CD8-positive, alpha-beta memory T cell (primary cell): ENCODE measurements around the gene RBL1. TPM values are rescaled to one million over a fixed set of nuclear protein-coding genes. Genes with fewer than 3 reads are reported as not detected.

Source experiments
- CTCF ChIA-PET: fragments of 350-600 bp; sonication (Branson Sonifier 250); formaldehyde crosslinking; loops from one replicate; lab custom pipeline; 2021; ENCODE audit warnings: antibody characterized with exemption; lab: Charles Lee
- POLR2A ChIA-PET: fragments of 350-600 bp; sonication (Branson Sonifier 250); formaldehyde crosslinking; loops from one replicate; lab custom pipeline; 2021; ENCODE audit warnings: antibody characterized with exemption; lab: Charles Lee
- DNase-seq, 5 donors: peaks; one replicate each; pipeline versions ENCODE4 v3.0.0 to v3.0.0-alpha.2; 2020 to 2022; ENCODE audit warnings: mixed read lengths in 1 of 5
- H3K27ac ChIP-seq: one replicate; pipeline ENCODE4 v1.7.0; 2013; ENCODE audit warnings: low read depth, mild to moderate bottlenecking, low read length, moderate library complexity
- H3K27me3 ChIP-seq: 2 replicates; pipeline ENCODE4 v1.7.0; 2013; ENCODE audit warnings: low read length, mild to moderate bottlenecking; ENCODE audit not compliant: insufficient read depth, poor library complexity, severe bottlenecking
- H3K36me3 ChIP-seq: 2 replicates; pipeline ENCODE4 v1.7.0; 2013; ENCODE audit warnings: mild to moderate bottlenecking, low read length, moderate library complexity; ENCODE audit not compliant: insufficient read depth
- H3K4me1 ChIP-seq: 2 replicates; pipeline ENCODE4 v1.7.0; 2013; ENCODE audit warnings: mild to moderate bottlenecking, low read length, moderate library complexity; ENCODE audit not compliant: insufficient read depth
- H3K4me3 ChIP-seq: 2 replicates; pipeline ENCODE4 v1.7.0; 2013; ENCODE audit warnings: mild to moderate bottlenecking, low read length
- H3K9me3 ChIP-seq: 2 replicates; pipeline ENCODE4 v1.7.0; 2013; ENCODE audit warnings: mild to moderate bottlenecking, low read length
- H3K27ac Mint-ChIP-seq, 8 donors: one replicate each; pipeline ENCODE4 v1.8.0; 2020 to 2021; ENCODE audit warnings: mixed read lengths in 8 of 8, mild to moderate bottlenecking in 6 of 8, inconsistent platforms in 3 of 8, moderate library complexity in 3 of 8
- H3K27me3 Mint-ChIP-seq, 2 donors: one replicate each; pipeline ENCODE4 v1.8.0; 2020 to 2021; ENCODE audit warnings: mixed read lengths in 2 of 2, mild to moderate bottlenecking in 1 of 2, moderate library complexity in 1 of 2
- H3K36me3 Mint-ChIP-seq, 3 donors: one replicate each; pipeline ENCODE4 v1.8.0; 2020 to 2021; ENCODE audit warnings: mixed read lengths in 3 of 3, inconsistent platforms in 1 of 3, mild to moderate bottlenecking in 1 of 3
- H3K4me1 Mint-ChIP-seq, 3 donors: one replicate each; pipeline ENCODE4 v1.8.0; 2020 to 2021; ENCODE audit warnings: mixed read lengths in 3 of 3, inconsistent platforms in 1 of 3, mild to moderate bottlenecking in 1 of 3
- H3K4me3 Mint-ChIP-seq, 7 donors: one replicate each; pipeline ENCODE4 v1.8.0; 2020 to 2021; ENCODE audit warnings: mixed read lengths in 7 of 7, mild to moderate bottlenecking in 6 of 7, moderate library complexity in 4 of 7, inconsistent platforms in 2 of 7
- H3K9me3 Mint-ChIP-seq, 5 donors: one replicate each; pipeline ENCODE4 v1.8.0; 2020 to 2022; ENCODE audit warnings: mixed read lengths in 5 of 5, mild to moderate bottlenecking in 3 of 5, moderate library complexity in 2 of 5, inconsistent platforms in 1 of 5
- polyA plus RNA-seq: library from polyadenylated mRNA; unstranded; fragments of 300-500 nt; fragmentation: Illumina TruSeq; gene quantifications from one replicate; pipeline ENCODE4 v1.2.3, GENCODE V29; 2021
- total RNA-seq, 2 experiments: library from RNA; stranded (reverse); gene quantifications; one replicate each; pipeline ENCODE4 v1.2.3, GENCODE V29; 2021

The RBL1 gene
- total and polyA plus RNA-seq, 3 experiments from 2014 or later: 13.7 to 45.0 (median 44.0) TPM

GRCh38 chr20:36991703-36992102 is 104.1 kb downstream of the RBL1 start:
- CTCF ChIA-PET: interaction anchor here (1.1 kb wide), 1 partner anchor 10 kb away, joined by 3 read pairs; no protein-coding TSS in a partner anchor
- Histone ChIP-seq H3K27ac (no peak overlapping the region), H3K4me1 (peaks cover 29% of the 10 kb centered on the region), H3K4me3 (no peak overlapping the region), H3K36me3 (peaks cover under 1% of the 10 kb centered on the region), H3K9me3 (no peaks in the 10 kb centered on the region), H3K27me3 (no peaks in the 10 kb centered on the region)
- Mint-ChIP-seq H3K4me3 (no peak overlapping the region), H3K27me3 (peaks cover 0 to 3% of the 10 kb centered on the region in 2 donors), H3K9me3 (peaks cover 3 to 7% (median 6%) of the 10 kb centered on the region in 5 donors), H3K27ac (peak overlapping the region in 3 of 8 donors; percentile 7 to 66 (median 33)), H3K36me3 (peaks cover 20 to 27% (median 27%) of the 10 kb centered on the region in 3 donors), H3K4me1 (peaks cover 30 to 49% (median 37%) of the 10 kb centered on the region in 3 donors)
- POLR2A ChIA-PET: no interaction called here
- no peak for DNase-seq

GRCh38 chr20:36989797-36990196 is 106.0 kb downstream of the RBL1 start:
- H3K27ac Mint-ChIP-seq: no peak overlapping the region
- ChIA-PET CTCF (no interaction called here), POLR2A (no interaction called here)

GRCh38 chr20:36988494-36988966 is 107.3 kb downstream of the RBL1 start:
- peaks cover 30 to 42% (median 39%) of the 10 kb centered on the region in 3 donors for H3K4me1 Mint-ChIP-seq
- POLR2A ChIA-PET: interaction anchor here (0.5 to 1.1 kb wide), 3 partner anchors 16 to 40 kb away, joined by 3 read pairs; no protein-coding TSS in a partner anchor
- H3K4me3 Mint-ChIP-seq: peak overlapping the region in 3 of 7 donors; percentile 5 to 33 (median 9)
- peak in 2 of 5 donors; percentile 4 to 45 for DNase-seq
- no peaks in the 10 kb centered on the region for H3K27me3 Mint-ChIP-seq
- no peaks in the 10 kb centered on the region for H3K36me3 ChIP-seq
- H3K27ac ChIP-seq: no peak overlapping the region
- H3K4me1 ChIP-seq: peaks cover 29% of the 10 kb centered on the region
- H3K4me3 ChIP-seq: no peak overlapping the region
- CTCF ChIA-PET: no interaction called here
- H3K9me3 ChIP-seq: no peaks in the 10 kb centered on the region
- peaks cover 3 to 7% (median 6%) of the 10 kb centered on the region in 5 donors for H3K9me3 Mint-ChIP-seq
- H3K36me3 Mint-ChIP-seq: peaks cover 4 to 14% (median 9%) of the 10 kb centered on the region in 3 donors
- peak overlapping the region in 7 of 8 donors; percentile 25 to 87 (median 77) for H3K27ac Mint-ChIP-seq
- no peaks in the 10 kb centered on the region for H3K27me3 ChIP-seq

More at GRCh38 chr20:36989797-36990196, 106.0 kb downstream of the RBL1 start:
- Histone ChIP-seq H3K36me3 (no peaks in the 10 kb centered on the region), H3K4me1 (peaks cover 29% of the 10 kb centered on the region), H3K4me3 (no peak overlapping the region), H3K27ac (no peak overlapping the region), H3K27me3 (no peaks in the 10 kb centered on the region), H3K9me3 (no peaks in the 10 kb centered on the region)
- DNase-seq: no peak
- H3K4me1 Mint-ChIP-seq: peaks cover 30 to 44% (median 39%) of the 10 kb centered on the region in 3 donors
- no peaks in the 10 kb centered on the region for H3K27me3 Mint-ChIP-seq
- peaks cover 3 to 7% (median 6%) of the 10 kb centered on the region in 5 donors for H3K9me3 Mint-ChIP-seq
- no peak overlapping the region for H3K4me3 Mint-ChIP-seq
- H3K36me3 Mint-ChIP-seq: peaks cover 10 to 20% (median 12%) of the 10 kb centered on the region in 3 donors

GRCh38 chr20:36984257-36984638 is 111.5 kb downstream of the RBL1 start:
- no peaks in the 10 kb centered on the region for H3K9me3 Mint-ChIP-seq

GRCh38 chr20:36975099-36975818 is 120.5 kb downstream of the RBL1 start:
- POLR2A ChIA-PET: interaction anchor here (0.6 to 1.3 kb wide), 5 partner anchors 8 to 68 kb away, joined by 3 to 9 read pairs (median 6); no protein-coding TSS in a partner anchor
- CTCF ChIA-PET: interaction anchor here (0.8 to 1.6 kb wide), 4 partner anchors 8 to 68 kb away, joined by 3 to 5 read pairs (median 4); no protein-coding TSS in a partner anchor
- peaks cover 0 to 1% of the 10 kb centered on the region in 2 donors for H3K27me3 Mint-ChIP-seq
- H3K9me3 Mint-ChIP-seq: no peaks in the 10 kb centered on the region
- DNase-seq: peak; percentile 53 to 86 (median 76)
- H3K4me3 Mint-ChIP-seq: peak overlapping the region; percentile 60 to 86 (median 66)
- Histone ChIP-seq H3K4me3 (no peak overlapping the region), H3K27me3 (no peaks in the 10 kb centered on the region), H3K27ac (peak overlapping the region; percentile 57), H3K4me1 (peaks cover 37% of the 10 kb centered on the region), H3K36me3 (no peaks in the 10 kb centered on the region), H3K9me3 (no peaks in the 10 kb centered on the region)
- H3K27ac Mint-ChIP-seq: peak overlapping the region; percentile 26 to 85 (median 82)
- peaks cover 0 to 6% (median 1%) of the 10 kb centered on the region in 3 donors for H3K36me3 Mint-ChIP-seq
- peaks cover 30 to 48% (median 45%) of the 10 kb centered on the region in 3 donors for H3K4me1 Mint-ChIP-seq

More at GRCh38 chr20:36984257-36984638, 111.5 kb downstream of the RBL1 start:
- DNase-seq: no peak
- Mint-ChIP-seq H3K4me3 (no peak overlapping the region), H3K27ac (peak overlapping the region in 1 of 8 donors; percentile 17), H3K27me3 (no peaks in the 10 kb centered on the region), H3K36me3 (peaks cover 0 to 3% (median 2%) of the 10 kb centered on the region in 3 donors), H3K4me1 (peaks cover 14 to 21% (median 19%) of the 10 kb centered on the region in 3 donors)
- no peaks in the 10 kb centered on the region for H3K27me3 ChIP-seq
- H3K9me3 ChIP-seq: no peaks in the 10 kb centered on the region
- H3K4me1 ChIP-seq: peaks cover 20% of the 10 kb centered on the region
- H3K27ac ChIP-seq: no peak overlapping the region
- no peaks in the 10 kb centered on the region for H3K36me3 ChIP-seq
- H3K4me3 ChIP-seq: no peak overlapping the region
- CTCF ChIA-PET: interaction anchor here (1.4 kb wide), 1 partner anchor 9 kb away, joined by 5 read pairs; no protein-coding TSS in a partner anchor
- POLR2A ChIA-PET: interaction anchor here (0.6 kb wide), 2 partner anchors 59 to 96 kb away, joined by 3 to 7 read pairs; no protein-coding TSS in a partner anchor

- peak overlapping the region; percentile 0 to 84 (median 80) for H3K27ac Mint-ChIP-seq
- H3K27me3 Mint-ChIP-seq: peaks cover 0 to 1% of the 10 kb centered on the region in 2 donors
- H3K4me3 ChIP-seq: no peak overlapping the region
- no peaks in the 10 kb centered on the region for H3K27me3 ChIP-seq
- H3K4me1 Mint-ChIP-seq: peaks cover 36 to 54% (median 51%) of the 10 kb centered on the region in 3 donors
- ChIA-PET POLR2A (interaction anchor here (0.6 to 1.3 kb wide), 4 partner anchors 9 to 69 kb away, joined by 3 to 9 read pairs (median 4); no protein-coding TSS in a partner anchor), CTCF (interaction anchor here (0.8 to 1.6 kb wide), 4 partner anchors 9 to 69 kb away, joined by 3 to 5 read pairs (median 4); no protein-coding TSS in a partner anchor)
- peaks cover 43% of the 10 kb centered on the region for H3K4me1 ChIP-seq
- no peaks in the 10 kb centered on the region for H3K9me3 ChIP-seq
- peak in 2 of 5 donors; percentile 12 to 51 for DNase-seq
- no peaks in the 10 kb centered on the region for H3K9me3 Mint-ChIP-seq
- no peaks in the 10 kb centered on the region for H3K36me3 ChIP-seq
- H3K27ac ChIP-seq: peak overlapping the region; percentile 0
- H3K4me3 Mint-ChIP-seq: peak overlapping the region in 6 of 7 donors; percentile 60 to 86 (median 64)
- peaks cover 0 to 10% (median 1%) of the 10 kb centered on the region in 3 donors for H3K36me3 Mint-ChIP-seq
These were observed 121.1 kb downstream of the RBL1 start for GRCh38 chr20:36974660-36975059.

GRCh38 chr20:36971103-36971502 is 124.7 kb downstream of the RBL1 start:
- Mint-ChIP-seq H3K36me3 (peaks cover 0 to 14% (median 4%) of the 10 kb centered on the region in 3 donors), H3K4me3 (peak overlapping the region; percentile 4 to 48 (median 15)), H3K9me3 (no peaks in the 10 kb centered on the region), H3K4me1 (peaks cover 51 to 77% (median 77%) of the 10 kb centered on the region in 3 donors), H3K27ac (peak overlapping the region; percentile 29 to 94 (median 82)), H3K27me3 (peaks cover 0 to 3% of the 10 kb centered on the region in 2 donors)
- ChIA-PET CTCF (no interaction called here), POLR2A (interaction anchor here (1.5 kb wide), 1 partner anchor 17 kb away, joined by 3 read pairs; no protein-coding TSS in a partner anchor)
- no peak overlapping the region for H3K27ac ChIP-seq
- peak overlapping the region; percentile 13 for H3K4me3 ChIP-seq
- no peak for DNase-seq
- H3K9me3 ChIP-seq: no peaks in the 10 kb centered on the region
- H3K4me1 ChIP-seq: peaks cover 72% of the 10 kb centered on the region
- H3K36me3 ChIP-seq: no peaks in the 10 kb centered on the region
- H3K27me3 ChIP-seq: no peaks in the 10 kb centered on the region
